Neural cell (in vitro differentiated cells): Measurements from ENCODE around the gene PLXDC2.

ENCODE experiments used
- CTCF ChIP-seq: fragments of 450-650 bp; IDR thresholded peaks from 2 replicates; pipeline ENCODE4 v1.5.1; 2014; ENCODE audit warnings: antibody characterized with exemption, mild to moderate bottlenecking, moderate library complexity; ENCODE audit not compliant: poor library complexity, severe bottlenecking
- EZH2 ChIP-seq: fragments of 200-600, 300-800 bp; shearing (Covaris generic), sonication (generic); IDR thresholded peaks from 2 replicates; pipeline ENCODE4 v1.6.1; 2014; ENCODE audit warnings: antibody characterized with exemption, low read length, borderline replicate concordance, mild to moderate bottlenecking; ENCODE audit not compliant: insufficient read depth, poor library complexity, severe bottlenecking
- POLR2AphosphoS5 ChIP-seq: IDR thresholded peaks from 2 replicates; pipeline ENCODE4 v1.6.1; 2012

DNA sequence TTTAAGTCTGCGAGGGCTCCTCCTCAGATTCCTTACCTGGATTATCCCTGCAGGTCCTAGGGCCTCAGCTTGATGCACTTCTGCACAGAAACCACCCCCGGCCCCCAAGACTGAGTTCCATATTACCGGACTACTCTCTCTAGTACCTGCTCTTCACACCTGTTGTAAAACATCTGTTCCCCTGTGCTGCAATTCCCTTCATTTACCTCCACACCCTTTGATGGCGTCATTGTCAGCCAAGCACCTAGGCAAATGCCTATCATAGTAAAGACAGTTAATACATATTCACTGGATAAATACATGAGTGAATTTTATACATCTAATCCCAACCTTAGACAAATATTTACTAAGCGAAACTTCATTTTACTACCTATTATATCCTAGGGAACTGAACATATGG lies 275.5 kb downstream of the PLXDC2 start:
- TF ChIP-seq POLR2AphosphoS5 (no peak), CTCF (no peak), EZH2 (no peak)
